Measurements from ENCODE around the gene IDNK.

IDNK gene

GRCh38 chr9:83681490-83681889 lies 58.5 kb downstream of the IDNK start:
- no peak overlapping the region for H3K4me3 ChIP-seq (ENCODE audit: low read depth, low read length)
- no peak for DNase-seq (ENCODE audit: low read depth)
- TF ChIP-seq CTCF (IDR thresholded peaks at IDR 0.05; ENCODE audit: low read depth, low read length, missing control alignments) = no peak

- no peak for TF ChIP-seq CTCF (IDR thresholded peaks at IDR 0.05; ENCODE audit: low read depth, low read length, missing control alignments)
- no peak overlapping the region for H3K4me3 ChIP-seq (ENCODE audit: low read depth, low read length)
- DNase-seq (ENCODE audit: low read depth) = no peak
Observed at GRCh38 chr9:83688921-83689320, 66.0 kb downstream of the IDNK start.

DNA sequence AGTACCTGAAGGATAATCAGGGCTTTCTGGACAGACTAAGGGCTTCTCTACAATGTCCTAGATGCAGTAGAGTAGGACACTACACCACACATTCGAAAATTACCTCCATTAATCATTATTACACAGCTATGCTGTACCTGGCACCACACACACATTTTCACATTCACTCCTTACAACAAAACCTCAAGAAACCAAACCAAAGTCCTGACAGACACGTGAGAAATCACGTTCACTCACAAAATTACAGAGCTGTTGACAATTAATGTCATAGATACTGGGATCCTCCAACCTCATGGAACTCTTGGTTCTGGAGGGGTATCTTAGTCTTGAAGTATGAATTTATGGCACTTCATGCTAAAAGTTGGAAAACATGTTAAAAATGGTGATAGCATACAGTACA lies 68.5 kb downstream of the IDNK start:
- DNase-seq (ENCODE audit: low read depth) = no peak
- no peak for TF ChIP-seq CTCF (IDR thresholded peaks at IDR 0.05; ENCODE audit: low read depth, low read length, missing control alignments)
- no peak overlapping the region for H3K4me3 ChIP-seq (ENCODE audit: low read depth, low read length)
